OCI-LY1 (cell line): ENCODE data around the gene PDE1A.

Experiments
- H2AFZ ChIP-seq: fragments of 200-600 bp; sonication (generic), shearing (Covaris generic); 2 replicates; pipeline ENCODE4 v1.6.0; 2014; ENCODE audit warnings: antibody characterized with exemption, mild to moderate bottlenecking, low read length
- H3F3A ChIP-seq: fragments of 200-600 bp; sonication (generic), shearing (Covaris generic); 2 replicates; pipeline ENCODE4 v1.6.0; 2014; ENCODE audit warnings: mild to moderate bottlenecking, antibody characterized with exemption, low read length, moderate library complexity; ENCODE audit not compliant: insufficient read depth
- H3K27ac ChIP-seq: fragments of 200-600 bp; sonication (generic); 2 replicates; pipeline ENCODE4 v1.5.1; 2014; ENCODE audit warnings: low read length, mixed run types, mild to moderate bottlenecking, low read depth; ENCODE audit not compliant: poor library complexity, severe bottlenecking
- H3K27me3 ChIP-seq: fragments of 200-600 bp; sonication (generic); 2 replicates; pipeline ENCODE4 v1.6.0; 2014; ENCODE audit warnings: antibody characterized with exemption, mild to moderate bottlenecking, low read length, moderate library complexity; ENCODE audit not compliant: insufficient read depth
- H3K36me3 ChIP-seq: fragments of 200-600 bp; sonication (generic); 2 replicates; pipeline ENCODE4 v1.6.1; 2014; ENCODE audit warnings: mild to moderate bottlenecking, antibody characterized with exemption, low read length, moderate library complexity, mixed read lengths; ENCODE audit not compliant: insufficient read depth
- H3K4me1 ChIP-seq: fragments of 200-600 bp; sonication (generic); 2 replicates; pipeline ENCODE4 v1.5.1; 2014; ENCODE audit warnings: mild to moderate bottlenecking, low read length, moderate library complexity; ENCODE audit not compliant: insufficient read depth, severe bottlenecking
- H3K4me2 ChIP-seq: fragments of 200-600 bp; sonication (generic), shearing (Covaris generic); 2 replicates; pipeline ENCODE4 v1.6.1; 2014; ENCODE audit warnings: low read length
- H3K4me3 ChIP-seq: fragments of 200-600 bp; sonication (generic); 2 replicates; pipeline ENCODE4 v1.5.1; 2014; ENCODE audit warnings: low read length, low read depth, mild to moderate bottlenecking, mixed read lengths; ENCODE audit not compliant: poor library complexity, severe bottlenecking
- H3K79me2 ChIP-seq: fragments of 200-600 bp; shearing (Covaris generic); 2 replicates; pipeline ENCODE4 v1.6.1; 2016; ENCODE audit warnings: mixed run types, low read length, mixed read lengths; ENCODE audit not compliant: insufficient read depth
- H3K9ac ChIP-seq: fragments of 200-600 bp; sonication (generic), shearing (Covaris generic); 2 replicates; pipeline ENCODE4 v1.6.1; 2014; ENCODE audit warnings: mild to moderate bottlenecking, low read length, mixed read lengths
- H3K9me2 ChIP-seq: fragments of 200-600 bp; sonication (generic), shearing (Covaris generic); 2 replicates; pipeline ENCODE4 v1.6.1; 2014; ENCODE audit warnings: low read depth, mild to moderate bottlenecking, low read length, mixed read lengths
- H3K9me3 ChIP-seq: fragments of 200-600 bp; shearing (Covaris generic); 2 replicates; pipeline ENCODE4 v1.6.1; 2014; ENCODE audit warnings: low read length, mixed read lengths
- H4K20me1 ChIP-seq: fragments of 200-600 bp; sonication (generic), shearing (Covaris generic); 2 replicates; pipeline ENCODE4 v1.6.0; 2016; ENCODE audit warnings: mild to moderate bottlenecking, low read length; ENCODE audit not compliant: insufficient read depth
- CTCF ChIP-seq: fragments of 200-600 bp; sonication (generic), shearing (Covaris generic); IDR thresholded peaks from 2 replicates; pipeline ENCODE4 v1.5.1; 2017; ENCODE audit warnings: mild to moderate bottlenecking, antibody characterized with exemption, low read length, moderate library complexity, mixed read lengths
- EZH2 ChIP-seq: fragments of 200-600 bp; sonication (generic), shearing (Covaris generic); IDR thresholded peaks from 2 replicates; pipeline ENCODE4 v1.8.0; 2017; ENCODE audit warnings: borderline replicate concordance, mixed run types, mild to moderate bottlenecking, antibody characterized with exemption, low read length, moderate library complexity, mixed read lengths

Gene PDE1A

GRCh38 chr2:182230561-182230960, 196.3 kb downstream of the PDE1A start:
- H3K4me2 ChIP-seq, result no peak overlapping the region
- no peaks in the 10 kb centered on the region for H3K9me3 ChIP-seq
- no peaks in the 10 kb centered on the region for H3K79me2 ChIP-seq
- no peak overlapping the region for H2AFZ ChIP-seq
- no peak overlapping the region for H3K9ac ChIP-seq
- H3K27me3 ChIP-seq, result no peaks in the 10 kb centered on the region
- no peaks in the 10 kb centered on the region for H3F3A ChIP-seq
- no peak overlapping the region for H3K4me3 ChIP-seq
- TF ChIP-seq EZH2, result no peak
- no peak for TF ChIP-seq CTCF
- no peaks in the 10 kb centered on the region for H3K36me3 ChIP-seq
- H3K4me1 ChIP-seq, result no peaks in the 10 kb centered on the region
- H4K20me1 ChIP-seq, result no peaks in the 10 kb centered on the region
- H3K27ac ChIP-seq, result no peak overlapping the region
- H3K9me2 ChIP-seq, result no peaks in the 10 kb centered on the region

GRCh38 chr2:182229297-182229696, 197.5 kb downstream of the PDE1A start:
- Histone ChIP-seq H3K9me3 (no peaks in the 10 kb centered on the region), H3F3A (no peaks in the 10 kb centered on the region), H4K20me1 (no peaks in the 10 kb centered on the region), H3K4me2 (no peak overlapping the region), H3K9me2 (no peaks in the 10 kb centered on the region), H3K27ac (no peak overlapping the region), H3K27me3 (no peaks in the 10 kb centered on the region), H3K4me3 (no peak overlapping the region), H3K79me2 (no peaks in the 10 kb centered on the region), H2AFZ (no peak overlapping the region), H3K4me1 (no peaks in the 10 kb centered on the region), H3K9ac (no peak overlapping the region), H3K36me3 (no peaks in the 10 kb centered on the region)
- TF ChIP-seq EZH2, result no peak
- TF ChIP-seq CTCF, result no peak

GRCh38 chr2:182228741-182229140, 198.1 kb downstream of the PDE1A start:
- no peak overlapping the region for H3K9ac ChIP-seq
- no peaks in the 10 kb centered on the region for H3K4me1 ChIP-seq
- no peaks in the 10 kb centered on the region for H3K9me3 ChIP-seq
- no peaks in the 10 kb centered on the region for H3K79me2 ChIP-seq
- H3F3A ChIP-seq, result no peaks in the 10 kb centered on the region
- H3K9me2 ChIP-seq, result no peaks in the 10 kb centered on the region
- no peaks in the 10 kb centered on the region for H3K27me3 ChIP-seq
- H4K20me1 ChIP-seq, result no peaks in the 10 kb centered on the region
- no peak overlapping the region for H3K4me2 ChIP-seq
- no peak overlapping the region for H2AFZ ChIP-seq
- TF ChIP-seq CTCF (no peak), EZH2 (no peak)
- H3K4me3 ChIP-seq, result no peak overlapping the region
- H3K36me3 ChIP-seq, result no peaks in the 10 kb centered on the region
- no peak overlapping the region for H3K27ac ChIP-seq
